Measurements from ENCODE around the gene RPL27A. TPM values are rescaled to one million over a fixed set of nuclear protein-coding genes. Genes with fewer than 3 reads are reported as not detected.
A peak's percentile ranks its signal among the peaks of the same experiment; 100 is the strongest.

Gene RPL27A
- total RNA-seq, 1 donor from 2014 or later, result 789 TPM

DNA sequence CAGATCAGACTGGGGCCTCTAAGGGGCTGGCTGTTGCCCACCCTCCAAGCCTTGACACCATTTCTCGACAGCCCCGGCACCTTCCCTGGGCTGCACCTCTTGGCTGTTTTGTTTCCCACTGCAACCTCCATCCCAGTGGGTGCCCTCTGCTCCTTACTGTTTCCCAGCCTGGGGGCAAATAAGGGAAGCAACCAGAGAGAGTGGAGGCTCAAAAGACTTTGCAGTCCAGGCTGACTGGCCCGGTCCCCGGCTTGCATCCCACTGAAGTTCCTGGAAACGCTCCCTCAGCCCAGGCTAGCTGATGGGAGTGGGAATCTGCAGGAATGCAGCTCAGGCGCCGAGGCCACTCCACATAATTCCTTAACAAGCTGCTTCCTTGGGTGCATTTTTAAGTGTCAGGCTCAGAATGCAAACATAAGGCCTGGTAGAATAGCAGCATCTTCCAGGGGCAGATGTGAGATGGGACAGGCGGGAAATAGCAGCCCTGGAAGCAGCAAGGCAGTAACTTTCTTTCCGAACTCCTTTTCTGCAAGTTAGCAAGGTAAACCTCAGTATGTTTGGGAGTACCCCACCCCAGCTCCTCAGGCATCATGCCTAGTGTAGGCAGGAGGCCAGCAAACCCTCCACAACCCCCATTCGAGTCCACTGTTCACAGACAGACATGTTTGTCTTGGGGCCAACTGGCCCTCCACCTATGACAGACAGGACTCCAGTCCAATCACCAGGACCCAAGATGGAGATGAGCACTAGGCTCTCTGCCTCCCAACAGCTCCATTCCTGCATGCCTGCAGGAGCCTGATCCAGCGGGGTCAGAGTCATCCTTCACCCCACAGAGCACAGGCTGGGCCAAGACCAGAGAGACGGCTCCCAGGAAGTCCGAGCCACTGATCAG lies 39.3 kb downstream of the RPL27A start:
- Histone ChIP-seq H3K9me3 (no peaks in the 10 kb centered on the region), H3K4me1 (peaks cover 27 to 66% of the 10 kb centered on the region in 2 donors), H3K36me3 (peaks cover 5 to 6% of the 10 kb centered on the region in 2 donors), H3K27me3 (no peaks in the 10 kb centered on the region), H3K27ac (peak overlapping the region; percentile 89 to 91), H3K4me3 (no peak overlapping the region)
- intact Hi-C loops (cut with DNase I), result no loop called here
- TF ChIP-seq, protein P1, sequence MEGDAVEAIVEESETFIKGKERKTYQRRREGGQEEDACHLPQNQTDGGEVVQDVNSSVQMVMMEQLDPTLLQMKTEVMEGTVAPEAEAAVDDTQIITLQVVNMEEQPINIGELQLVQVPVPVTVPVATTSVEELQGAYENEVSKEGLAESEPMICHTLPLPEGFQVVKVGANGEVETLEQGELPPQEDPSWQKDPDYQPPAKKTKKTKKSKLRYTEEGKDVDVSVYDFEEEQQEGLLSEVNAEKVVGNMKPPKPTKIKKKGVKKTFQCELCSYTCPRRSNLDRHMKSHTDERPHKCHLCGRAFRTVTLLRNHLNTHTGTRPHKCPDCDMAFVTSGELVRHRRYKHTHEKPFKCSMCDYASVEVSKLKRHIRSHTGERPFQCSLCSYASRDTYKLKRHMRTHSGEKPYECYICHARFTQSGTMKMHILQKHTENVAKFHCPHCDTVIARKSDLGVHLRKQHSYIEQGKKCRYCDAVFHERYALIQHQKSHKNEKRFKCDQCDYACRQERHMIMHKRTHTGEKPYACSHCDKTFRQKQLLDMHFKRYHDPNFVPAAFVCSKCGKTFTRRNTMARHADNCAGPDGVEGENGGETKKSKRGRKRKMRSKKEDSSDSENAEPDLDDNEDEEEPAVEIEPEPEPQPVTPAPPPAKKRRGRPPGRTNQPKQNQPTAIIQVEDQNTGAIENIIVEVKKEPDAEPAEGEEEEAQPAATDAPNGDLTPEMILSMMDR (IDR thresholded peaks at IDR 0.05), result no peak
- DNase-seq (ENCODE audit: low spot score in 2 of 2), result no peak

DNA sequence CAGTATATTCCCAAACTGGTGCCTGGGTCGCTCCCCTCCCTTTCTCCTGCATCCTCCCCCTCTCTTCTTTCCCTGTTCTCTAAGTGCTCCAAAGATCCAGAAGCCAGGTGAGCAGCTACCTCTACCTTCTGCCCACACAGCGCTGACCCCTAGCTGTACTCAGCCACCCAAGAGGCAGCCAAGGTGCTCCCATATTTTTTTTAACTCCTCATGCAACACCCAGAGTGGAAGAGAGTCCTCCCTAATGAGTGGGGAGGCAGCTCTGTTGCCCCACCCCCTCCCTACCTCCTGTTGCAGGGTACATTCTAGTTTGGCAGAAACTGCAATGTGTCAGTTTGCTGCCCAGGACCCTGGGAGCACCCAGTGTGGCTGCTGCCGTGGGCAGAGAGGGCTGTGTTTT lies 40.2 kb downstream of the RPL27A start:
- intact Hi-C loops (cut with DNase I), result no loop called here
- no peak overlapping the region for H3K4me3 ChIP-seq
- no peak for DNase-seq (ENCODE audit: low spot score in 2 of 2)
- no peaks in the 10 kb centered on the region for H3K27me3 ChIP-seq
- TF ChIP-seq, protein P1 (IDR thresholded peaks at IDR 0.05), result no peak
- H3K27ac ChIP-seq, result peak overlapping the region; percentile 26 to 91
- H3K9me3 ChIP-seq, result no peaks in the 10 kb centered on the region
- H3K36me3 ChIP-seq, result peaks cover 5 to 6% of the 10 kb centered on the region in 2 donors
- H3K4me1 ChIP-seq, result peaks cover 18 to 65% of the 10 kb centered on the region in 2 donors

DNA sequence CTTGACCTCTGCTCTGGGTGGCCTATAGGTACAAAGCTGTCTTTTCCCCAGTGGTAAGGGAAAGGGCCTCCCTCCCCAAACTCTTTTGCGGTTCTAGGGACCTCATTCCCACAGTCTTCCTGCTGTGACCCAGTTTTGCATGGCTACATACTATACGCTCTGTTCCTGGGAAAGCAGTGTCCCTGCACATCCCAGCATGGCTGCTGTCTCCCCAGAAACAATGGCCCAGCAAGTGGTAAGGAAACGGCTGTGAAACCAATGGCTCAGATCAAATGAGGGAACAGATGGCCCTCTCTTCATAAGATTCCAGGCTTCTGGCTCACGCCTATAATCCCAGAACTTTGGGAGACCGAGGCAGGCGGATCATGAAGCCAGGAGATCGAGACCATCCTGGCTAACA lies 41.1 kb downstream of the RPL27A start:
- DNase-seq (ENCODE audit: low spot score in 2 of 2), result no peak
- Histone ChIP-seq H3K27ac (no peak overlapping the region), H3K4me1 (peaks cover 18 to 66% of the 10 kb centered on the region in 2 donors), H3K27me3 (no peaks in the 10 kb centered on the region), H3K36me3 (peaks cover 5 to 6% of the 10 kb centered on the region in 2 donors), H3K9me3 (no peaks in the 10 kb centered on the region), H3K4me3 (no peak overlapping the region)
- TF ChIP-seq, protein P1 (IDR thresholded peaks at IDR 0.05), result no peak
- intact Hi-C loops (cut with DNase I), result no loop called here

DNA sequence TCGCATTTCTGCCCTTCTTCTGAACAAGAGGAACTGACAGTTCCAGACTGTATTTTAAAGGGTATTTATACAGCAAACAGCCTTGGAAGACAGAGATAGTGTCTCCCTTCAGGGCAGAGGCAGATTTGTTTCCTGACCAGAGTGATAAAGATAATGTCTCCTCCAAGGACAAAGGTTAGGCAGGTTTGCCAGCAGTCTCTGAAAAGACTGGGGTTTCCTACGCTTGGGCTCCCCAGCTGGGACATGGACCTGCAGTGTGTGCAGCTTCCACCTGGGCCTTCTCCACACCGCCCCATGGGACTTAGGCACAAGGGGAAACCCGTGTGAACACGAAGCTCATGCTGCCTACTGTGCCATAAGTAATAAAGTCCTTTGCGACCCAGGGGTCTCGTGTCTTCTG lies 42.1 kb downstream of the RPL27A start:
- Histone ChIP-seq H3K36me3 (peaks cover 5 to 6% of the 10 kb centered on the region in 2 donors), H3K27me3 (no peaks in the 10 kb centered on the region), H3K4me1 (peaks cover 15 to 65% of the 10 kb centered on the region in 2 donors), H3K4me3 (no peak overlapping the region), H3K9me3 (no peaks in the 10 kb centered on the region), H3K27ac (no peak overlapping the region)
- TF ChIP-seq, protein P1 (IDR thresholded peaks at IDR 0.05), result no peak
- intact Hi-C loops (cut with DNase I), result no loop called here
- DNase-seq (ENCODE audit: low spot score in 2 of 2), result no peak

DNA sequence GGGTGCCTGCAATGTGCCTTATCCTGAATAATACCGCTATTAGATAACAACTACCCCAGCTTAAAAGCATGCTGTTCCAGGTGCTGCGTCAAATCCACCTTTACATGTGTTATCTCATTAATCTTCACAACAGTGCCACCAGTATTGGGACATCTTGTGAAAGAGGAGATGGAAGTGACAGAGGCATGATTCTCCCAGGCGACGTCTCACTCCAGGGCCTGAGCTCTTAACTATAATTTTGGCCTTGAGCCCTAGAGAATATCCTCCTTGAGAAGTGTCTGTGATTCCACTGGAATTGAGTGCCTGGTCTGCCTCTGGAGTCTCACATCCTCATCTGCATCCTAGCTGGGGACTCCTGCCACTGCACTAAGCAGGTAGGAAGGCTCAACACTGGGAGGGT lies 43.8 kb downstream of the RPL27A start:
- Histone ChIP-seq H3K36me3 (peaks cover 5 to 15% of the 10 kb centered on the region in 2 donors), H3K9me3 (no peaks in the 10 kb centered on the region), H3K27me3 (no peaks in the 10 kb centered on the region), H3K4me1 (peaks cover 6 to 58% of the 10 kb centered on the region in 2 donors), H3K27ac (peak overlapping the region; percentile 46 to 62), H3K4me3 (no peak overlapping the region)
- intact Hi-C loops (cut with DNase I), result no loop called here
- no peak for DNase-seq (ENCODE audit: low spot score in 2 of 2)
- TF ChIP-seq, protein P1 (IDR thresholded peaks at IDR 0.05), result no peak

All from ascending aorta (tissue), 2 donors.